GM12874 (cell line): ENCODE measurements around the gene NCK1.

Source experiments
- CTCF ChIP-seq: IDR thresholded peaks from 2 replicates; pipeline ENCODE4 v1.5.1; 2011; ENCODE audit warnings: low read depth, mild to moderate bottlenecking, control low read depth, low read length, moderate library complexity; ENCODE audit not compliant: insufficient read depth

The NCK1 gene

GRCh38 chr3:136862617-136863322 is 762 bp downstream of the NCK1 start:
- TF ChIP-seq CTCF, result no peak

DNA sequence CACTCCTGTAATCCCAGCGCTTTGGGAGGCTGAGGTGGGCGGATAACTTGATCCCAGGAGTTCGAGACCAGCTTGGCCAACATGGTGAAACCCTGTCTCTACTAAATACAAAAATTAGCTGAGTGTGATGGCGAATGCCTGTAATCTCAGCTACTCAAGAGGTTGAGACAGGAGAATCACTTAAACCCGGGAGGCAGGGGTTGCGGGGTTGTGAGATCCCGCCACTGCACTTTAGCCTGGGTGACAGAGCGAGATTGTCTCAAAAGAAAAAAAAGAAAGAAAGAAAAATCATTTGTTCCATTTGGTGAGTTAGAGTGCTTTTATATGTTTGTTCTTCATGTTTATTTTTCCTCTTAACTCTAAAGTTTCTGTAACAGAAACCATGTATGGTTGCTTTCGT is 7.3 kb downstream of the NCK1 start:
- TF ChIP-seq CTCF, result no peak

GRCh38 chr3:136882571-136882970 is 20.6 kb downstream of the NCK1 start:
- TF ChIP-seq CTCF, result no peak

- no peak for TF ChIP-seq CTCF
These were observed 22.1 kb downstream of the NCK1 start for GRCh38 chr3:136883967-136884720.

DNA sequence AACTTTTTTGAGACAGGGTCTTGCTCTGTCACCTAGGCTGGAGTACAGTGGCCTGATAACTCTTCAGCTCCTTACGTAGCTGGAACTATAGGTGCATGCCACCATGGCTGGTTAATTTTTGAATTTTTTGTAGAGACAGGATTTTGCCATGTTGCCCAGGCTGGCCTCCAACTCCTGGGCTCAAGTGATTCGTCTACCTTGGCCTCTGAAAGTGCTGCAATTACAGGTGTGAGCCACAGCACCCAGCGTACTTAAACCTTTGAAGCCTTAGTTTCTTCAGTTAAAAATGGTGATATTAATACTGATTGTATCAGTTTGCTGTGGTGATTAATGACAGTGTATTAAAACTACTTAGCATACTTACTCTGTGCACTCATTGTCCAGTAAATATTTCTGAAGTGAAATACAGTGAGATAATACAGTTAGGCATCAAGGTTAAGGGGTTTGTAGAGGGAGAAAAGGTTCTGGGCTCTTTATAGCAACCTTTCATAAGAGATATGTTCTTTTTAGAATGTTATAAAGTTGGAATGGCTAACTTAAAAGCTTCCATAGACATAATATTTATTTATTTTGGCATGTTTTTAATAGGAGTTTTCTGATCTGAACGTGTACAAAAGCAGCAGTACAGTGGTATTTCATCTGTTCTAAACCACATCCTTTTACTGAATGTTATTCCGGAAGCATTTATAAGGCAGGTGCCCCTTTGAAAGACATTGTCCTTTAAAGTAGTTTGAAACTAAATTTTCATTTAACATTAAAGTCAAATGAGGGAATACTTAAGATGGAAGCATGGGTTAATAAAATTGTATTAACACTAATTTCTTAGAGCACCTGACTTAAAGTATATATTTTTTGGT is 23.6 kb downstream of the NCK1 start:
- TF ChIP-seq CTCF, result no peak

GRCh38 chr3:136889947-136890346 is 27.9 kb downstream of the NCK1 start:
- no peak for TF ChIP-seq CTCF

- no peak for TF ChIP-seq CTCF
These were observed 30.2 kb downstream of the NCK1 start for GRCh38 chr3:136891934-136892855.
